ENCODE measurements around the gene LPIN1. TPM values are rescaled to one million over a fixed set of nuclear protein-coding genes. Genes with fewer than 3 reads are reported as not detected.

The LPIN1 gene
- total and polyA plus RNA-seq, 2 of the 8 experiments (the other 6 are each of a cell fraction or from before 2014, with no cell fraction given) = 4.3 to 9.8 TPM

- TF ChIP-seq EGR1 (IDR thresholded peaks at IDR 0.05; ENCODE audit: borderline replicate concordance, low read depth, low read length) = no peak
- no peak for TF ChIP-seq CTBP2 (IDR thresholded peaks at IDR 0.05; ENCODE audit: borderline replicate concordance, insufficient read depth, insufficient read length, low read length)
- no peak for TF ChIP-seq RAD21 (IDR thresholded peaks at IDR 0.05 in 1 of 2, conservative IDR thresholded peaks at IDR 0.05 in 1 of 2; ENCODE audit: low read depth in 2 of 2, low read length in 2 of 2)
- TF ChIP-seq TBP (IDR thresholded peaks at IDR 0.05; ENCODE audit: low read depth, low read length) = no peak
Observed at GRCh38 chr2:11813951-11814350, 67.5 kb downstream of the LPIN1 start (continued).

Measured in H1 (cell line).